NOMO-1 treated with DMSO at 0.1 percent for 48 hours (cell line): ENCODE results near the gene FAM229B.
A peak's percentile ranks its signal among the peaks of the same experiment; 100 is the strongest.
"Not testable (repeated sequence)": the region's sequence is repeated elsewhere in the genome, so short reads cannot be mapped to it uniquely, and the experiment has no call there.

Experiments used
- DNase-seq: peaks from one replicate; lab custom pipeline; 2025; ENCODE audit not compliant: unreplicated experiment; lab: John Stamatoyannopoulos, UW

Gene FAM229B

GRCh38 chr6:112062966-112063365 is 24.4 kb upstream of the FAM229B start:
- no peak for DNase-seq

GRCh38 chr6:112065426-112065986 is 21.9 kb upstream of the FAM229B start:
- no peak for DNase-seq

- DNase-seq, result no peak
Observed at GRCh38 chr6:112066606-112067005, 20.8 kb upstream of the FAM229B start.

- no peak for DNase-seq
Observed at GRCh38 chr6:112081569-112081968, 5.8 kb upstream of the FAM229B start.

GRCh38 chr6:112085286-112086065 is 1.9 kb upstream of the FAM229B start:
- DNase-seq, result no peak

GRCh38 chr6:112086744-112087135 is 651 bp upstream of the FAM229B start:
- DNase-seq, result peak; percentile 53

GRCh38 chr6:112087916-112088315 is 525 bp downstream of the FAM229B start:
- no peak for DNase-seq

GRCh38 chr6:112096901-112097300 is 9.5 kb downstream of the FAM229B start:
- DNase-seq, result no peak

- DNase-seq, result no peak
Observed at GRCh38 chr6:112100561-112100960, 13.2 kb downstream of the FAM229B start.

GRCh38 chr6:112106026-112106425 is 18.6 kb downstream of the FAM229B start:
- not testable (repeated sequence) for DNase-seq

GRCh38 chr6:112106562-112106961 is 19.2 kb downstream of the FAM229B start:
- DNase-seq, result no peak

GRCh38 chr6:112109262-112109661 is 21.9 kb downstream of the FAM229B start:
- DNase-seq, result no peak

- no peak for DNase-seq
Observed at GRCh38 chr6:112113431-112113830, 26.0 kb downstream of the FAM229B start.

- DNase-seq, result no peak
Observed at GRCh38 chr6:112113918-112114317, 26.5 kb downstream of the FAM229B start.

- no peak for DNase-seq
Observed at GRCh38 chr6:112114577-112115223, 27.3 kb downstream of the FAM229B start.

- DNase-seq, result no peak
Observed at GRCh38 chr6:112116221-112116620, 28.8 kb downstream of the FAM229B start.

GRCh38 chr6:112117554-112117953 is 30.2 kb downstream of the FAM229B start:
- peak; percentile 35 for DNase-seq

- no peak for DNase-seq
Observed at GRCh38 chr6:112118034-112118433, 30.6 kb downstream of the FAM229B start.

GRCh38 chr6:112122756-112123155 is 35.4 kb downstream of the FAM229B start:
- DNase-seq, result no peak

GRCh38 chr6:112123982-112124381 is 36.6 kb downstream of the FAM229B start:
- DNase-seq, result no peak

GRCh38 chr6:112128208-112128607 is 40.8 kb downstream of the FAM229B start:
- DNase-seq, result no peak

- no peak for DNase-seq
Observed at GRCh38 chr6:112130878-112131277, 43.5 kb downstream of the FAM229B start.
